GOT3 (cell line): Measurements from ENCODE around the gene TH.

ENCODE experiments used
- DNase-seq: peaks from one replicate; lab custom pipeline; 2025; ENCODE audit warnings: mixed read lengths; lab: John Stamatoyannopoulos, UW

TH gene

GRCh38 chr11:2142300-2142759, 29.3 kb downstream of the TH start:
- no peak for DNase-seq

GRCh38 chr11:2140411-2141400, 30.9 kb downstream of the TH start:
- DNase-seq, result no peak

GRCh38 chr11:2139621-2140337, 31.8 kb downstream of the TH start:
- no peak for DNase-seq

- no peak for DNase-seq
Measured at GRCh38 chr11:2139123-2139521, 32.5 kb downstream of the TH start, which contains the start of gene IGF2. Gene IGF2 (minus strand): TSS chr11:2139389. CDS start chr11:2135523, 3,866 bp downstream.

- DNase-seq, result no peak
Measured at GRCh38 chr11:2138431-2139122, 33.0 kb downstream of the TH start.

- DNase-seq, result no peak
Measured at GRCh38 chr11:2138068-2138430, 33.6 kb downstream of the TH start.

- DNase-seq, result no peak
Measured at GRCh38 chr11:2137202-2138067, 34.2 kb downstream of the TH start.

- no peak for DNase-seq
Measured at GRCh38 chr11:2136952-2137201, 34.7 kb downstream of the TH start.

- no peak for DNase-seq
Measured at GRCh38 chr11:2136209-2136951, 35.2 kb downstream of the TH start.

- no peak for DNase-seq
Measured at GRCh38 chr11:2135648-2136201, 35.9 kb downstream of the TH start.

- DNase-seq, result no peak
Measured at GRCh38 chr11:2135018-2135569, 36.5 kb downstream of the TH start.

GRCh38 chr11:2134022-2135010, 37.3 kb downstream of the TH start:
- no peak for DNase-seq

- no peak for DNase-seq
Measured at GRCh38 chr11:2133241-2134021, 38.2 kb downstream of the TH start.

- DNase-seq, result no peak
Measured at GRCh38 chr11:2132874-2133240, 38.8 kb downstream of the TH start.

- DNase-seq, result no peak
Measured at GRCh38 chr11:2132246-2132645, 39.4 kb downstream of the TH start.

GRCh38 chr11:2131371-2132236, 40.0 kb downstream of the TH start:
- no peak for DNase-seq

GRCh38 chr11:2130881-2131352, 40.7 kb downstream of the TH start:
- no peak for DNase-seq
